Panc1 (cell line): ENCODE measurements around the gene SMAD6. TPM values are rescaled to one million over a fixed set of nuclear protein-coding genes. Genes with fewer than 3 reads are reported as not detected.
A peak's percentile ranks its signal among the peaks of the same experiment; 100 is the strongest.

Experiments used
- ATAC-seq: fragments of 200-7000 bp; cut with Tn5 transposase; 2 replicates; pipeline ENCODE4 v1.9.1; 2020; ENCODE audit warnings: mild to moderate bottlenecking, moderate library complexity
- BruUV-seq: library from RNA; stranded (reverse); fragments of 400-500 nt; replicated peaks from 2 replicates; lab custom pipeline; 2021; lab: Mats Ljungman, UMichigan
- CTCF ChIA-PET: fragments of 300-600 bp; sonication (Branson Sonifier 250); formaldehyde crosslinking; loops from one replicate; lab custom pipeline; 2022; ENCODE audit warnings: antibody characterized with exemption; lab: Charles Lee
- POLR2A ChIA-PET: fragments of 300-600 bp; sonication (Branson Sonifier 250); formaldehyde crosslinking; loops from one replicate; lab custom pipeline; 2022; ENCODE audit warnings: antibody characterized with exemption; lab: Charles Lee
- DNase-seq: peaks from one replicate; pipeline ENCODE4 v3.0.0-alpha.2; 2010; ENCODE audit warnings: low read depth, low spot score
- H3K27ac ChIP-seq: 2 replicates; pipeline ENCODE4 v1.5.1; 2011; ENCODE audit warnings: mild to moderate bottlenecking, low read length, inconsistent platforms
- H3K27me3 ChIP-seq: fragments of 200-500 bp; sonication (Bioruptor generic); 2 replicates; pipeline ENCODE4 v1.6.0; 2014; ENCODE audit warnings: low read length, inconsistent platforms; ENCODE audit not compliant: control insufficient read depth, insufficient read depth
- H3K36me3 ChIP-seq: fragments of 200-500 bp; sonication (Bioruptor generic); 2 replicates; pipeline ENCODE4 v1.5.1; 2014; ENCODE audit warnings: inconsistent platforms, mild to moderate bottlenecking, low read length, moderate library complexity; ENCODE audit not compliant: control insufficient read depth, insufficient read depth
- H3K4me1 ChIP-seq: 2 replicates; pipeline ENCODE4 v1.5.1; 2011; ENCODE audit warnings: inconsistent platforms, mild to moderate bottlenecking, low read length, moderate library complexity; ENCODE audit not compliant: control insufficient read depth, insufficient read depth
- H3K4me3 ChIP-seq, 2 experiments: 2 replicates each; pipeline ENCODE4 v1.5.1; 2011 to 2012; ENCODE audit warnings: low read depth in 2 of 2, low read length in 2 of 2, mild to moderate bottlenecking in 2 of 2, inconsistent platforms in 1 of 2, moderate library complexity in 1 of 2
- H3K9me3 ChIP-seq: fragments of 200-500 bp; sonication (Bioruptor generic); 2 replicates; pipeline ENCODE4 v1.5.1; 2014; ENCODE audit warnings: low read depth, mild to moderate bottlenecking, inconsistent platforms, low read length, moderate library complexity; ENCODE audit not compliant: control insufficient read depth, insufficient read depth
- CTCF ChIP-seq: fragments of 450-650 bp; IDR thresholded peaks from 2 replicates; pipeline ENCODE4 v1.5.1; 2017; ENCODE audit warnings: mild to moderate bottlenecking
- POLR2AphosphoS5 ChIP-seq: IDR thresholded peaks from 2 replicates; pipeline ENCODE4 v1.6.1; 2012; ENCODE audit warnings: mild to moderate bottlenecking, low read depth, low read length, moderate library complexity
- REST ChIP-seq, 2 experiments: IDR thresholded peaks; 2 replicates each; pipeline ENCODE4 v1.6.1; 2011 to 2012; ENCODE audit warnings: low read depth in 2 of 2, control low read depth in 1 of 2, low read length in 1 of 2, mild to moderate bottlenecking in 1 of 2, moderate library complexity in 1 of 2; ENCODE audit not compliant: insufficient read depth in 1 of 2
- SIN3A ChIP-seq: IDR thresholded peaks from 2 replicates; pipeline ENCODE4 v1.6.1; 2012; ENCODE audit warnings: low read depth, mild to moderate bottlenecking, low read length, moderate library complexity, borderline replicate concordance; ENCODE audit not compliant: insufficient read depth
- TCF7L2 ChIP-seq: IDR thresholded peaks from 2 replicates; pipeline ENCODE4 v1.6.1; 2011; ENCODE audit warnings: mild to moderate bottlenecking, low read depth, low read length, inconsistent platforms
- in situ Hi-C: cut with HindIII; loops from 2 replicates; pipeline ENCODE4 v1.10.0; 2016; ENCODE audit warnings: low sequenced_read_pairs, low pct_unique_long_range_greater_than_20kb
- intact Hi-C: fragments of 100-400 bp; cut with micrococcal nuclease; formaldehyde crosslinking; loops from one replicate; pipeline ENCODE4 v1.10.0; 2022; ENCODE audit not compliant: unreplicated experiment
- total RNA-seq: library from RNA; stranded (reverse); gene quantifications from one replicate; pipeline ENCODE4 v1.2.1, GENCODE V29; 2021; ENCODE audit not compliant: unreplicated experiment

The SMAD6 gene
- total RNA-seq, 1 experiment from 2014 or later, result 45.9 TPM

GRCh38 chr15:66815318-66815717 is 113.3 kb downstream of the SMAD6 start:
- in situ Hi-C loops (no loop called here), intact Hi-C loops (no loop called here)
- no TSS peak for BruUV-seq
- Histone ChIP-seq H3K27me3 (no peaks in the 10 kb centered on the region), H3K27ac (no peak overlapping the region), H3K4me1 (no peaks in the 10 kb centered on the region), H3K9me3 (no peaks in the 10 kb centered on the region), H3K36me3 (no peaks in the 10 kb centered on the region), H3K4me3 (no peak overlapping the region)
- TF ChIP-seq REST (IDR thresholded peaks at IDR 0.05; ENCODE audit: insufficient read depth in 1 of 2, low read depth in 2 of 2, low read length in 1 of 2), result no peak
- TF ChIP-seq POLR2AphosphoS5, result no peak
- POLR2A ChIA-PET, result no interaction called here
- DNase-seq, result no peak
- CTCF ChIA-PET, result no interaction called here
- peak; percentile 60 for ATAC-seq

DNA sequence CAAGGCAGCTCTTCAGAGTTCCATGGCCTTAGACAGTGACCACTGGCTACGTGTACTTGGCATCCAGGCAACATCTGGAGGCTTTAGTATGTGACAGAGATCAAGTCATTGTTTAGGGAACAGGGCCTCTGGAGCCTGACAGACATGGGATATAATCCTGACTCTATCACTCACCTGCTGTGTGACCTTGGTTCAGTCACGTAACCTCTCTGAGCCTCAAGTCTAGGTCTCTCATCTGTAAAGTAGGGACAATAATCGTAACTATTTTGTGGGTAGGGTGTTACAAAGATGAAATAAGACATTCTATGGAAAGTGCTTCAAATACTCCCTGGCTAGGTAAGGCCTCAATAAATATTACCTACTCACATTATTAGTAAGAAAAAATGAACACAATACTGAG is 114.2 kb downstream of the SMAD6 start:
- no peak for DNase-seq
- Histone ChIP-seq H3K9me3 (no peaks in the 10 kb centered on the region), H3K4me3 (no peak overlapping the region), H3K36me3 (no peaks in the 10 kb centered on the region), H3K27ac (peak overlapping the region; percentile 20; the same call in 1 of the 2 replicates), H3K4me1 (no peaks in the 10 kb centered on the region), H3K27me3 (no peaks in the 10 kb centered on the region)
- ChIA-PET POLR2A (no interaction called here), CTCF (no interaction called here)
- TF ChIP-seq CTCF (no peak), TCF7L2 (no peak), POLR2AphosphoS5 (no peak), SIN3A (no peak), REST (IDR thresholded peaks at IDR 0.05; ENCODE audit: insufficient read depth in 1 of 2, low read depth in 2 of 2, low read length in 1 of 2) (no peak)
- no peak for ATAC-seq
- intact Hi-C loops (no loop called here), in situ Hi-C loops (no loop called here)
- no TSS peak for BruUV-seq
